GM23248 (cell line): ENCODE measurements around the gene FSTL4. TPM values are rescaled to one million over a fixed set of nuclear protein-coding genes. Genes with fewer than 3 reads are reported as not detected.

Source experiments
- DNase-seq: peaks from one replicate; pipeline ENCODE4 v3.0.0-alpha.2; 2015
- H2AFZ ChIP-seq: fragments of 200-600 bp; sonication (generic); 2 replicates; pipeline ENCODE4 v1.6.1; 2016; ENCODE audit warnings: antibody characterized with exemption
- H3F3A ChIP-seq: fragments of 200-600 bp; sonication (generic); 2 replicates; pipeline ENCODE4 v1.6.1; 2016; ENCODE audit warnings: mild to moderate bottlenecking, antibody characterized with exemption, mixed run types; ENCODE audit not compliant: insufficient read depth
- H3K27ac ChIP-seq: fragments of 200-600 bp; sonication (generic); 2 replicates; pipeline ENCODE4 v1.5.1; 2016; ENCODE audit warnings: mild to moderate bottlenecking
- H3K27me3 ChIP-seq: fragments of 200-600 bp; sonication (generic); replicated peaks from 2 replicates; pipeline ENCODE4 v1.6.1; 2016; ENCODE audit warnings: mild to moderate bottlenecking; ENCODE audit not compliant: insufficient read depth
- H3K36me3 ChIP-seq: fragments of 200-600 bp; sonication (generic); 2 replicates; pipeline ENCODE4 v1.6.1; 2016; ENCODE audit warnings: low read depth, mild to moderate bottlenecking
- H3K4me1 ChIP-seq: fragments of 200-600 bp; sonication (generic); 2 replicates; pipeline ENCODE4 v1.6.1; 2016; ENCODE audit warnings: mild to moderate bottlenecking; ENCODE audit not compliant: insufficient read depth
- H3K4me2 ChIP-seq: fragments of 200-600 bp; sonication (generic); one replicate; pipeline ENCODE4 v1.6.1; 2016; ENCODE audit warnings: mild to moderate bottlenecking; ENCODE audit not compliant: unreplicated experiment
- H3K4me3 ChIP-seq: fragments of 200-600 bp; sonication (generic); 2 replicates; pipeline ENCODE4 v1.5.1; 2016; ENCODE audit warnings: mild to moderate bottlenecking
- H3K79me2 ChIP-seq: fragments of 200-600 bp; sonication (generic); 2 replicates; pipeline ENCODE4 v1.6.1; 2016; ENCODE audit warnings: mild to moderate bottlenecking; ENCODE audit not compliant: insufficient read depth
- H3K9ac ChIP-seq: fragments of 200-600 bp; sonication (generic); 2 replicates; pipeline ENCODE4 v1.6.1; 2016; ENCODE audit warnings: mild to moderate bottlenecking
- H3K9me2 ChIP-seq: fragments of 200-600 bp; sonication (generic); 2 replicates; pipeline ENCODE4 v1.6.1; 2016; ENCODE audit warnings: mixed run types, mild to moderate bottlenecking, moderate library complexity; ENCODE audit not compliant: insufficient read depth
- H3K9me3 ChIP-seq: fragments of 200-600 bp; sonication (generic); one replicate; pipeline ENCODE4 v1.6.1; 2017; ENCODE audit warnings: low read depth
- H4K20me1 ChIP-seq: fragments of 200-600 bp; sonication (generic); 2 replicates; pipeline ENCODE4 v1.6.0; 2016; ENCODE audit not compliant: insufficient read depth
- EZH2 ChIP-seq: fragments of 200-600 bp; sonication (generic); IDR thresholded peaks from 2 replicates; pipeline ENCODE4 v1.6.1; 2018; ENCODE audit warnings: antibody characterized with exemption, mild to moderate bottlenecking; ENCODE audit not compliant: insufficient read depth, poor library complexity, severe bottlenecking
- EZH2phosphoT487 ChIP-seq: fragments of 200-600 bp; sonication (generic); IDR thresholded peaks from 2 replicates; pipeline ENCODE4 v1.6.1; 2018; ENCODE audit warnings: antibody characterized with exemption, moderate library complexity, mild to moderate bottlenecking, low read depth; ENCODE audit not compliant: insufficient read depth
- WGBS, 2 experiments: methylation state at CpG; one replicate each; pipeline ENCODE4 v1.1.6; 2015 to 2017; ENCODE audit warnings: low lambda C conversion rate in 2 of 2, low coverage in 1 of 2; ENCODE audit errors: missing lambda C conversion rate in 2 of 2; 5-methylcytosine and 5-hydroxymethylcytosine counted together
- in situ Hi-C: fragments of 300-500 bp; cut with MboI; formaldehyde crosslinking; loops from 2 replicates; pipeline ENCODE4 v1.15.0; 2020
- polyA plus RNA-seq: library from polyadenylated mRNA; unstranded; fragments of >200 nt; fragmentation: Nextera tagmentation; extraction: Ambion mirVana; gene quantifications from 2 replicates; pipeline ENCODE4 v1.2.1, GENCODE V29; 2016
- total RNA-seq: library from RNA; depleted of rRNA; stranded (reverse); fragments of >200 nt; shearing (Covaris generic); gene quantifications from 2 replicates; pipeline ENCODE4 v1.2.3, GENCODE V29; 2014

FSTL4 gene
- total and polyA plus RNA-seq, 2 experiments from 2014 or later, result not detected

DNA sequence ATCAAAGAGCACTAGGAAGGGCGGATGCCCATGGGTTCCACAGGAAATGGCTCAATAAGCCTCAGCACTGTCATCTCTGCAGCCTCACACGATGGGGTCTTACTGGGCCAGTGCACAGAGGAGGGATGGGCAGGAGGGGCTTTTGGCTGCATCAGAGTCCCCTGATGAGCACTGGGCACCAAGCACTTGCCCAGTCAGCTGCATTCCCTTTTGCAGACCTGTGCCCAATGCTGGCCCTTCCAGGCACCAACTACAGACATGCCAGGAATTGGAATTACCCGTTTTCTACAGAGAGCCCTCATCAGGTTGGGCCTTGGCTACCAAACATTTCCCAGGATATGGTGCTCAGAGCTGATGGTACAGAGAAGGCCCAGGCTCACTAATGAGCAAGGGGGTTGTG, 378.1 kb downstream of the FSTL4 start:
- no peaks in the 10 kb centered on the region for H4K20me1 ChIP-seq
- no peak overlapping the region for H3K4me2 ChIP-seq
- no peaks in the 10 kb centered on the region for H3K36me3 ChIP-seq
- no peak overlapping the region for H3K4me3 ChIP-seq
- no peaks in the 10 kb centered on the region for H3F3A ChIP-seq
- in situ Hi-C loops, result no loop called here
- H3K79me2 ChIP-seq, result no peaks in the 10 kb centered on the region
- no peaks in the 10 kb centered on the region for H3K4me1 ChIP-seq
- DNase-seq, result no peak
- 48 to 68% methylated on average over 3 of the region's 3 CpGs for WGBS, 2 experiments
- no peak for TF ChIP-seq EZH2
- no peak for TF ChIP-seq EZH2phosphoT487
- no peaks in the 10 kb centered on the region for H3K9me2 ChIP-seq
- no peak overlapping the region for H3K27ac ChIP-seq
- no peak overlapping the region for H2AFZ ChIP-seq
- no peaks in the 10 kb centered on the region for H3K27me3 ChIP-seq
- no peaks in the 10 kb centered on the region for H3K9me3 ChIP-seq
- H3K9ac ChIP-seq, result no peak overlapping the region

DNA sequence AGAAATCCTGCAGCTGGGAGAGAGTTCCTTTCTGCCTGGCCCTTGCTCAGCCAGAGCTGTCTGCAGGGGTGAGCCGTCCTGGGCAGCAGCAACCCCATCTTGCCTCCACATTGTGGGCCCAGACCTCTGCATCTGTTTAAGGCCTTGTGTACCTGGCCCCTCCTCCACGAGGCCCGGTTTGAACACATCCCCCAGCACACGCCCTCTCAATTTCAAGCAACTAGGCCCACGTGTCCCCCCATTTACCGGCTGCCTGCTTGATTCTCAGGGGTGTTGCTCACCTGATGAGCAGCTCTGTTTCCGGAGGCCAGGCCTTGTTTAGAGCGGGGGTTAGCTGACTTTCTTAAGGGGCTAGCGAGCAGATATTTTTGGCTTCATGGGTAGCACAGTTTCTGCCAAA, 378.7 kb downstream of the FSTL4 start:
- no peak overlapping the region for H3K4me3 ChIP-seq
- WGBS, 2 experiments, result 79 to 83% methylated on average over 9 of the region's 9 CpGs
- H3K27ac ChIP-seq, result no peak overlapping the region
- no peaks in the 10 kb centered on the region for H3F3A ChIP-seq
- in situ Hi-C loops, result no loop called here
- H3K36me3 ChIP-seq, result no peaks in the 10 kb centered on the region
- peaks cover 2% of the 10 kb centered on the region; the same call in 1 of the 2 replicates for H3K27me3 ChIP-seq
- no peaks in the 10 kb centered on the region for H3K79me2 ChIP-seq
- H3K9me3 ChIP-seq, result no peaks in the 10 kb centered on the region
- no peaks in the 10 kb centered on the region for H4K20me1 ChIP-seq
- H3K4me2 ChIP-seq, result no peak overlapping the region
- no peak overlapping the region for H2AFZ ChIP-seq
- no peak for TF ChIP-seq EZH2phosphoT487
- H3K4me1 ChIP-seq, result no peaks in the 10 kb centered on the region
- no peak overlapping the region for H3K9ac ChIP-seq
- no peaks in the 10 kb centered on the region for H3K9me2 ChIP-seq
- DNase-seq, result no peak

DNA sequence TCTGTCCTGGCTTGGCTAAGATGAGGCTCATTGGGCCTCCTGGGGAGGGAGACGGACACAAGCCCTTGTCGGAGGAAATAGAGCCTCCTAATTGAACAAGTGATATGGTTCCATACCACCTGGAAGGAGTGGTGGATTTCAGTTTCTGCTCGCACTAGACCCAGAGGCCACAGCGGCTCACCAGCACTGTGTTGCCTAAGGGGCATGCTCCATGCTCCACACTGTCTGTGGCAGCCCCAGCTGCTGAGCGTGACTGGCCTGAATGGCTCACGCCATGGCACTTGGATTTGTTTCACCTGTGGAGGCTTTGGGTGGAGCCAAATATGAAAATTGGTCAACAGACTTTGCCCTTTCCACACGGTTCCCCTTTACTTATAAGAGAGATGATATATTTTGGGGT, 379.4 kb downstream of the FSTL4 start:
- H2AFZ ChIP-seq, result no peak overlapping the region
- peaks cover 8% of the 10 kb centered on the region; the same call in 1 of the 2 replicates for H3K27me3 ChIP-seq
- no peaks in the 10 kb centered on the region for H3K4me1 ChIP-seq
- H3K36me3 ChIP-seq, result no peaks in the 10 kb centered on the region
- H3K9me3 ChIP-seq, result no peaks in the 10 kb centered on the region
- no peak for TF ChIP-seq EZH2phosphoT487
- no peak for TF ChIP-seq EZH2
- no peak overlapping the region for H3K4me3 ChIP-seq
- no peaks in the 10 kb centered on the region for H3K9me2 ChIP-seq
- no peaks in the 10 kb centered on the region for H3K79me2 ChIP-seq
- H3K9ac ChIP-seq, result no peak overlapping the region
- no peaks in the 10 kb centered on the region for H4K20me1 ChIP-seq
- H3K4me2 ChIP-seq, result no peak overlapping the region
- H3F3A ChIP-seq, result no peaks in the 10 kb centered on the region
- 80 to 82% methylated on average over 7 of the region's 7 CpGs for WGBS, 2 experiments
- no peak overlapping the region for H3K27ac ChIP-seq
- in situ Hi-C loops, result no loop called here
- DNase-seq, result no peak

DNA sequence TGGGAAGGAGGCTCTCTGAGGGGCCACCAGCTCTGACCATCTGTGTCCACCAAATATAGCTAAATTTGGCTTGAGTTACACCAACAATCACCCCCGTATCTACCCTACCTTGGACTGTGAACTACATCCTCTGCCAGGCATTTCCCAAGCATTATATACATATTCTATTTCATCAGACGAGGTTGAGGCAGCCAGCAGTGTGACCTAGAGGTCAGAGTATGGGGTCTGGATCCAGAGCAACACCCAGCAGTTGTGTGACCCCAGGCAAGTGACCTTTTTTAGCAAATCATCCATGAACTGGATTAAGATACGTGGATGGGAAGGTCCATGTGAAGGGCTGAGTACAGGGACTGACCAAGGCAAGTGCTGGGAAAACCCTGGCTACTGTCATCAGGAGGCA, 379.9 kb downstream of the FSTL4 start:
- Histone ChIP-seq H3K4me1 (no peaks in the 10 kb centered on the region), H3K9me2 (no peaks in the 10 kb centered on the region), H3K9me3 (no peaks in the 10 kb centered on the region), H3K4me3 (no peak overlapping the region), H3K9ac (no peak overlapping the region), H2AFZ (no peak overlapping the region), H3K79me2 (no peaks in the 10 kb centered on the region), H3K27me3 (peaks cover 13% of the 10 kb centered on the region; the same call in 1 of the 2 replicates), H3K27ac (no peak overlapping the region), H3K4me2 (no peak overlapping the region), H4K20me1 (no peaks in the 10 kb centered on the region), H3K36me3 (no peaks in the 10 kb centered on the region), H3F3A (no peaks in the 10 kb centered on the region)
- 46 to 52% methylated on average over 3 of the region's 3 CpGs for WGBS, 2 experiments
- TF ChIP-seq EZH2, result no peak
- TF ChIP-seq EZH2phosphoT487, result no peak
- in situ Hi-C loops, result no loop called here
- no peak for DNase-seq

DNA sequence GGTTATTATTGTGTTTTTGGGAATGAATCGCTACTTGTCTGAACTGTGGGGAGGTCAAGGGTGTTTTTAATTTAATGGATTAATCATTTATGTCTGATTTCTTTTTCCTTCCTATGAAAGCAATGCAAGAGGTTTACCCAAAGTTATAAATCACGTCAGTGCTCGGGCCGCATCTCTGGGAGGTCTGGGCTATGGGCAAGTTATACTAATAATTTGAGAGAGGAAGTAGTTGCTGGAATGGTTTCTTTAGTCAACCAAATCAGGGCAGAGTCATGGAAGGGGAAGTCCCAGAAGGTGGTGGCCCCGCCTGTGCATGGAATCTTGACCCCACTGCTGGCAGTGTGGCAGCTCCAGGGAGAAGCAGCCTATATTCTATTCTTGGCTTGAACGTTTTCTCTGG, 380.3 kb downstream of the FSTL4 start:
- no peaks in the 10 kb centered on the region for H3K79me2 ChIP-seq
- 20 to 21% methylated on average over 6 of the region's 6 CpGs for WGBS, 2 experiments
- DNase-seq, result no peak
- no peak overlapping the region for H3K4me3 ChIP-seq
- in situ Hi-C loops, result no loop called here
- H3K27ac ChIP-seq, result no peak overlapping the region
- H3K4me2 ChIP-seq, result no peak overlapping the region
- no peaks in the 10 kb centered on the region for H3K36me3 ChIP-seq
- no peaks in the 10 kb centered on the region for H3K4me1 ChIP-seq
- H3F3A ChIP-seq, result no peaks in the 10 kb centered on the region
- no peaks in the 10 kb centered on the region for H3K9me2 ChIP-seq
- TF ChIP-seq EZH2phosphoT487, result no peak
- TF ChIP-seq EZH2, result no peak
- no peak overlapping the region for H3K9ac ChIP-seq
- H4K20me1 ChIP-seq, result no peaks in the 10 kb centered on the region
- H3K27me3 ChIP-seq, result peaks cover 13% of the 10 kb centered on the region; the same call in 1 of the 2 replicates
- H2AFZ ChIP-seq, result no peak overlapping the region
- no peaks in the 10 kb centered on the region for H3K9me3 ChIP-seq
